Testis (tissue), 2 donors: ENCODE data around the gene BCL2L1.
"Not testable (repeated sequence)": the region's sequence is repeated elsewhere in the genome, so short reads cannot be mapped to it uniquely, and the experiment has no call there.

ENCODE experiments used
- POLR2A ChIP-seq: fragments of 450-650 bp; IDR thresholded peaks from one replicate; pipeline ENCODE4 v1.6.1; 2017; ENCODE audit warnings: antibody characterized with exemption, mild to moderate bottlenecking, moderate library complexity
- TF ChIP-seq, protein P1 (sequence below), 3 experiments: fragments of 450-650 bp in 2 of 3; fragments of 200-600 bp in 1 of 3; sonication (generic) in 1 of 3; IDR thresholded peaks; one replicate each; pipeline ENCODE4 v1.5.1; 2016 to 2019; ENCODE audit warnings: antibody characterized with exemption in 3 of 3, mild to moderate bottlenecking in 2 of 3, moderate library complexity in 1 of 3

DNA sequence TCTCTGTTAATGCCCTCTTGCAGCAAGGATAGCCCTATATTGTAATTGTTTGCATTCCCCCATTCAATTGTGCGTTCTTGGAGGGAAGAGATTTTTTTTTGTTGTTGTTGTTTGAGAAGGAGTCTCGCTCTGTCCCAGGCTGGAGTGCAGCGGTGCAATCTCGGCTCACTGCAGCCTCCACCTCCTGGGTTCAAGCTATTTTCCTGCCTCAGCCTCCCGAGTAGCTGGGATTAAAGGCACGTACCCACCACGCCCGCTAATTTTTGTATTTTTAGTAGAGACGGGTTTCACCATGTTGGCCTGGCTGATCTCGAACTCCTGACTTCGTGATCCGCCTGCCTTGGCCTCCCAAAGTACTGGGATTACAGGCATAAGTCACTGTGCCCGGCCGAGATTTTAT lies 24.4 kb upstream of the BCL2L1 start:
- TF ChIP-seq, protein P1, sequence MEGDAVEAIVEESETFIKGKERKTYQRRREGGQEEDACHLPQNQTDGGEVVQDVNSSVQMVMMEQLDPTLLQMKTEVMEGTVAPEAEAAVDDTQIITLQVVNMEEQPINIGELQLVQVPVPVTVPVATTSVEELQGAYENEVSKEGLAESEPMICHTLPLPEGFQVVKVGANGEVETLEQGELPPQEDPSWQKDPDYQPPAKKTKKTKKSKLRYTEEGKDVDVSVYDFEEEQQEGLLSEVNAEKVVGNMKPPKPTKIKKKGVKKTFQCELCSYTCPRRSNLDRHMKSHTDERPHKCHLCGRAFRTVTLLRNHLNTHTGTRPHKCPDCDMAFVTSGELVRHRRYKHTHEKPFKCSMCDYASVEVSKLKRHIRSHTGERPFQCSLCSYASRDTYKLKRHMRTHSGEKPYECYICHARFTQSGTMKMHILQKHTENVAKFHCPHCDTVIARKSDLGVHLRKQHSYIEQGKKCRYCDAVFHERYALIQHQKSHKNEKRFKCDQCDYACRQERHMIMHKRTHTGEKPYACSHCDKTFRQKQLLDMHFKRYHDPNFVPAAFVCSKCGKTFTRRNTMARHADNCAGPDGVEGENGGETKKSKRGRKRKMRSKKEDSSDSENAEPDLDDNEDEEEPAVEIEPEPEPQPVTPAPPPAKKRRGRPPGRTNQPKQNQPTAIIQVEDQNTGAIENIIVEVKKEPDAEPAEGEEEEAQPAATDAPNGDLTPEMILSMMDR (IDR thresholded peaks at IDR 0.05) = not testable (repeated sequence)
- TF ChIP-seq POLR2A = not testable (repeated sequence)
